Stimulated activated CD8-positive, alpha-beta memory T cell treated with anti-CD3 and anti-CD28 coated beads, Interleukin-2, amount 100 ng/mL, for 48 hours (primary cell): Measurements from ENCODE around the gene MED31.
"Not testable (repeated sequence)": the region's sequence is repeated elsewhere in the genome, so short reads cannot be mapped to it uniquely, and the experiment has no call there.

Experiments
- DNase-seq, 2 donors: peaks; one replicate each; pipeline ENCODE4 v3.0.0-alpha.2; 2020; ENCODE audit warnings: low read depth in 2 of 2

The MED31 gene

DNA sequence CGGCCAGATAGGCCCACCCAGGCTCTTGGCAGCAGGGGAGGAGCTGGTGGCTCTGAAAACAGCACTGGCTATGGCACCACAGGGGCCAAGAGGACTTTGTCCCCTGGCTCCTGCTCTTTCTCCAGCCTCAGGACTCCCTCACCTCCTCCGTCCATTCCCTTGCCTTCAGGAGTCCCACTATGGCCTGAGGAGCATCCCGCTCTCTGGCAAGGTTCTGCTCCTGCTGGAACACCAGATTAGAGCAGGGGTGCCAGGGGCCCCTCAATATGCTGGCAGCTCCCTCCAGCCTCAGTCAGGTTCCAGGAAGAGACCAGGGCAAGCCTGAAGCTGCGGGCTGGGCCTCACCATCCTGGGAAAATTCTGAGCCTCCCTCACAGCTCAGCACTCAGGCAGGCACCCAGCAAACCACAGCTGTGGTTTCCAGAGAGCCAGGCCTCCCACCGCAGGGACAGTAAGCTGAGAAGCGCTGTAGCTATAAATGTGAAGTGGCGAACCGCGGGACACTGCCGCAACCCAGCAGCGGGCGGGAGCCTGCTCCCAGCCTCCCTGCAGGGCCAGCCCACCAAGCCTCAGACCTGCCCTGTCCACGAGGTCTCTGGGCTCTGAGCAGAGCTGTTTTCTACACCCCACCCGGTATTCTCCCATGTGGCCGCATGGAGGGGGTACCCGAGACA, 25.9 kb upstream of the MED31 start:
- DNase-seq, result no peak

DNA sequence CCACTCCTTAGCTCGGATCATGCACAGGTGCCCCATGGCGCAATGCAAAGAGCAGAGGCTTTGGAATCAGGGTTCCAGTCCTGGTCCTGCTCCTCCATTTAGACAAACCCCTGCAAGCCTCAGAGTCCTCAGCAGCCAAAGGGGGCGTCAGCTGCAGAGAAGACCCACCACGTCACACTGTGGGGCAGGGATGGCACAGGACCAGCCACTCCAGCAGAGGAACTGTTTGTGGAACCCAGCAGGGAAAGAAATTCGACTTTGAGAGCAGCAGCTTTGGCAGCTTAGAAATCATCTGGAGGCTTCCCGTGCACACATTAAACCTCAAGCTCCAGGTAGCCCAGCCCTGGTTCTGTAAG, 25.4 kb upstream of the MED31 start:
- DNase-seq, result no peak

DNA sequence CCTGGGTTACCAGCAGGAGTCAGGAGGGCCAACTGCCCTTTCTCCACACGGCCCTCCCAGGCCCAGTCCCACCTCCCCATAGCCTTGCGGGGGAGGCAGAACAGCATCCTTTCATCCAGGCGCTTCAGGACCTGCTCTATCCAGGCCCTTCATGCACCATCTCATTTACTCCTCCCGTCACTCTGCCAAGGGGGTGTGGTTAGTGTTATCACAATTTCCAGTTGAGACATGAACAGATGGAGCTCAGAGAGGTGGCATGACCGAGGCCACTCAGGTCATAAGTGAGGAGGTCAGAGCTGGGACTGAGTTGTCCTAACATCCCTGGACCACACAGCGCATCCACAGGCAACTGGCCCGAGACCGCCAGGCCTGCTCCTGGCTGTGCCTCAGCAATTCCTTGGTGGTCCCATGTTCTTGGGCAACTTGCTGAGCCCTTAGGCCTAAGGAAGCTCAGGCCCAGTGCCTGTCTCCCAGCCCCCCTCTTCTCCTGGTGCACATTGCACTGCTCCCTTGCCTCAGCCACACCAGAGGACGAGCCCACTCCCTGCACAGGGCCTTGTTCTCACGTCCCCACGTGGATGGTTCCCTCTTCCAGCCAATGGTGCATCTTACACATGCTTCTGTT, 23.9 kb upstream of the MED31 start:
- DNase-seq, result no peak

- DNase-seq, result no peak
Measured at GRCh38 chr17:6674586-6674985, 23.2 kb upstream of the MED31 start.

- no peak for DNase-seq
Measured at GRCh38 chr17:6671431-6671830, 20.0 kb upstream of the MED31 start.

DNA sequence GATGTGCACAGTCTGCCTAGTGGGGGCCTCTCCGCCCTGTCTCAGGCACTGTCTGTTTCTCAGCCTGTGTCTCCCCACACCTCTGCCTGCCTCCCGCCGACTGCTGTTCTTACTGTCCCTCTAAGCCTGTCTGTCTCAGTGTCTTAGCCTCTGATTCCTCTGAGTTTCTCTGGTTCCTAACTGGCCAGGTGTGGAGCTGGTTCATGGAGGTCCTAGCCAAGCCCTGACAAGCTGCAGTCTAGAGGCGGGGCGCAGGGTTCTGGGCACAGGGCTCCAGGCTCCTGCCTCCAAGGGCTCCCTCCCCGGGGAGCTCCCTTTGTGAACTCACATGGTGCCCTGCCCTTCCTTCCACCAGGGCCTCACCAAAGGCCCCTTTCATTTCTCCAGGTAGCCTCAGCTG, 19.6 kb upstream of the MED31 start:
- DNase-seq, result no peak

DNA sequence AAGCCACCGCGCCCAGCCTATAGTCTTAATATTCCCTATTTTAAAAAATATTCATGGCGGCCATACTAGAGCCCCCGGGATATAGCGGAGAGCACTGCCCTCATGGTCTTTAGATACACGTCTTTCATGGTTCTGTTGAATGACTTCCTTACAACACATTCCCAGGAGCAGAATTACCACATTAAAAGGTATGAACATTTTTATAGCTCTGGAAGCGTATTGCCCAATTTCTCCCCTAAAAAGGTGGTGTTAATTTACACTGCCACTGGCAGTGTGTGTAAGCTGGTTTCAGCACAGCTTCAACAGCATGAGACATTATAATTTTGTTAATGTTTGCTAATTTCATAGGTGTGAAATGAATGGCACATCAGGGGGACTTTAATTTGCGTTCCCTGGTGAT, 19.2 kb upstream of the MED31 start:
- DNase-seq, result no peak

GRCh38 chr17:6669479-6670212, 18.2 kb upstream of the MED31 start:
- no peak for DNase-seq

GRCh38 chr17:6668727-6669425, 17.5 kb upstream of the MED31 start:
- DNase-seq, result no peak

GRCh38 chr17:6668219-6668618, 16.8 kb upstream of the MED31 start:
- DNase-seq, result no peak

GRCh38 chr17:6667516-6667915, 16.1 kb upstream of the MED31 start:
- no peak for DNase-seq

DNA sequence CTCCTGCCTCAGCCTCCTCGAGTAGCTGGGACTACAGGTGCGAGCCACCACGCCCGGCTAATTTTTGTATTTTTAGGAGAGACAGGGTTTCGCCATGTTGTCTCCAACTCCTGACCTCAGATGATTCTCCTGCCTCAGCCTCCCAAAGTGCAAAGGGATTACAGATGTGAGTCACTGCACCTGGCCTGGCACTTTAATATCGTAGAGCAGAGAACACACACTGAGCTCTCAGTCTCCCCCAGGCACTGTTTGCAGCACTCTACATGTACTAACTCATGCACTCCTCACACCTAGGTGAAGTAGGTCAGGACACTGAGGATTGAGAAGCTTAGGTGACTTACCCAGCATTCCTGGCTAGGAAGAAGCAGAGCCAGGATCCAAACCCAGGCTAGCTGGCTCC, 15.2 kb upstream of the MED31 start:
- DNase-seq, result no peak

- DNase-seq, result peak in 1 of 2 donors; percentile 27
Measured at GRCh38 chr17:6666077-6666521, 14.7 kb upstream of the MED31 start.

- DNase-seq, result not testable (repeated sequence)
Measured at GRCh38 chr17:6663200-6663599, 11.8 kb upstream of the MED31 start.

GRCh38 chr17:6661464-6661848, 10.1 kb upstream of the MED31 start:
- DNase-seq, result no peak

GRCh38 chr17:6660805-6661463, 9.5 kb upstream of the MED31 start:
- no peak for DNase-seq

DNA sequence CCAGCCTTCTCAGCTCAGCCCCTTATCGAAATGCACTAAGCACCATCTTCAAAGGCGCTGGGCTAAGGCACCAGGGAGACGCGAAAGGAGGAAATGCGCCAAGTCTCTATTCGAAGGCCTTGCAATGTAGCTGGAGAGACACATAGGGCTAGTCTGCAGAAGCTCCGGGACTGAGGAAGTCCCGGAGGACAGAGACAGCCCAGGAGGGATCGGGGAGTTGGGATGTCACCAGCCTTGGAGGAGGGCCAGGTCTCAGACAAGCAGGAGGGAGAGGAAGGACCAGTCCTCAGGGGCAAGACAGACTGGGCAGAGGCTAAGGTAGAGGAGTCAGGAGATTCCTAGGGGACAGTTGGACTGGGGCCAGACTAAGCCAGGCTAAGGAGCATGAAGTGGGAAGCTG, 8.7 kb upstream of the MED31 start:
- DNase-seq, result no peak

- DNase-seq, result not testable (repeated sequence)
Measured at GRCh38 chr17:6658411-6658810, 7.0 kb upstream of the MED31 start.

- DNase-seq, result no peak
Measured at GRCh38 chr17:6657633-6658287, 6.4 kb upstream of the MED31 start.

- not testable (repeated sequence) for DNase-seq
Measured at GRCh38 chr17:6656797-6657632, 5.6 kb upstream of the MED31 start.
